Esophagus (tissue), 2 donors: ENCODE results near the gene RAB17. TPM values are rescaled to one million over a fixed set of nuclear protein-coding genes. Genes with fewer than 3 reads are reported as not detected.

Source experiments
- H3K27ac ChIP-seq, 2 donors: one replicate each; pipeline ENCODE4 v1.5.1; 2013; ENCODE audit warnings: low read depth in 2 of 2, mild to moderate bottlenecking in 2 of 2, inconsistent platforms in 1 of 2, low read length in 1 of 2, moderate library complexity in 1 of 2
- H3K27me3 ChIP-seq, 2 donors: one replicate each; pipeline ENCODE4 v1.6.1; 2013; ENCODE audit warnings: low read length in 2 of 2, control low read depth in 1 of 2, mild to moderate bottlenecking in 1 of 2; ENCODE audit not compliant: insufficient read depth in 2 of 2, control insufficient read depth in 1 of 2
- H3K36me3 ChIP-seq, 2 donors: one replicate each; pipeline ENCODE4 v1.6.1; 2013; ENCODE audit warnings: low read length in 1 of 2; ENCODE audit not compliant: control insufficient read depth in 2 of 2, insufficient read depth in 2 of 2
- H3K4me1 ChIP-seq, 2 donors: one replicate each; pipeline ENCODE4 v1.6.1; 2013; ENCODE audit warnings: low read length in 1 of 2; ENCODE audit not compliant: control insufficient read depth in 2 of 2, insufficient read depth in 2 of 2
- H3K4me3 ChIP-seq, 2 donors: one replicate each; pipeline ENCODE4 v1.5.1; 2013; ENCODE audit warnings: low read length in 2 of 2, mild to moderate bottlenecking in 2 of 2, low read depth in 1 of 2, moderate library complexity in 1 of 2
- H3K9me3 ChIP-seq, 2 donors: one replicate each; pipeline ENCODE4 v1.6.1; 2013; ENCODE audit warnings: mild to moderate bottlenecking in 2 of 2, low read depth in 1 of 2, low read length in 1 of 2, moderate library complexity in 1 of 2; ENCODE audit not compliant: control insufficient read depth in 2 of 2, insufficient read depth in 1 of 2
- whole genome bisulfite sequencing, 2 donors: extraction: QIAGEN DNeasy Blood & Tissue Kit; methylation state at CpG; one replicate each; pipeline ENCODE4 v1.1.7; 2013; 5-methylcytosine and 5-hydroxymethylcytosine counted together
- polyA plus RNA-seq, 2 donors: library from polyadenylated mRNA; stranded (reverse); fragments of 200-250 nt; gene quantifications; one replicate each; pipeline ENCODE4 v1.2.3, GENCODE V29; 2013
- donor health status: healthy with polysubstance abuse.
- donor health status: Bipolar disorder and iron deficiency.

The RAB17 gene
- polyA plus RNA-seq, 2 donors, result 7.0 to 10.9 TPM

GRCh38 chr2:237564526-237565131, 25.9 kb downstream of the RAB17 start:
- 79 to 85% methylated on average over 14 of the region's 14 CpGs for WGBS, 2 donors
- H3K27ac ChIP-seq, result no peak overlapping the region
- no peaks in the 10 kb centered on the region for H3K27me3 ChIP-seq
- H3K36me3 ChIP-seq, result no peaks in the 10 kb centered on the region
- no peaks in the 10 kb centered on the region for H3K9me3 ChIP-seq
- H3K4me3 ChIP-seq, result no peak overlapping the region
- H3K4me1 ChIP-seq, result peaks cover under 1% of the 10 kb centered on the region in 2 donors

DNA sequence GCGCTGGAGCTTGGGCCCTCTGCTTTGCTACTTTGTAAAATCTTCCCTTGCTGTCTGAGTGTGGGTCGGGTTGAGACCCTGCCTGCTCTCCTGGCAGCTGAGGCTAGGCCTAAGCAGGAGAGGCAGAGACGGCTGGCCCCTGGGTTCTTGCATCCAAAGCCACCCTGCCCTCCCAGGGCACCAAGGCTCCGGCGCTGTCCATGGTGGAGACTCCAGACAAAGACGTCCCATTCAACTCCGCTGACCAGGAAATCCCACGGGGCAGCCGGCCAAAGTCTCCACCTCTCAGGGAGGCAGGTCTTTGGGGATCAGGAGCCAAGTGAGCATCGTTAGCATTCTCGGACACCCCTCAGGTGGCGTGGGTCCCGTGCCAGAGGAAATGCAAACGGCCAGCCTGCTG, 26.7 kb downstream of the RAB17 start:
- no peaks in the 10 kb centered on the region for H3K9me3 ChIP-seq
- 31 to 44% methylated on average over 14 of the region's 14 CpGs for WGBS, 2 donors

GRCh38 chr2:237561221-237561620, 29.3 kb downstream of the RAB17 start:
- Histone ChIP-seq H3K9me3 (no peaks in the 10 kb centered on the region), H3K4me1 (peaks cover 6 to 11% of the 10 kb centered on the region in 2 donors), H3K4me3 (no peak overlapping the region), H3K27ac (no peak overlapping the region), H3K27me3 (no peaks in the 10 kb centered on the region), H3K36me3 (no peaks in the 10 kb centered on the region)
- 91 to 93% methylated on average over 7 of the region's 7 CpGs for WGBS, 2 donors

More for the DNA sequence above, 26.7 kb downstream of the RAB17 start:
- no peaks in the 10 kb centered on the region for H3K36me3 ChIP-seq
- H3K27me3 ChIP-seq, result no peaks in the 10 kb centered on the region
- peaks cover 6 to 9% of the 10 kb centered on the region in 2 donors for H3K4me1 ChIP-seq
- no peak overlapping the region for H3K4me3 ChIP-seq
- no peak overlapping the region for H3K27ac ChIP-seq

- H3K4me3 ChIP-seq, result no peak overlapping the region
- H3K36me3 ChIP-seq, result no peaks in the 10 kb centered on the region
- no peak overlapping the region for H3K27ac ChIP-seq
- peaks cover 6 to 11% of the 10 kb centered on the region in 2 donors for H3K4me1 ChIP-seq
- WGBS, 2 donors, result 37 to 43% methylated on average over 22 of the region's 22 CpGs
- H3K27me3 ChIP-seq, result no peaks in the 10 kb centered on the region
- H3K9me3 ChIP-seq, result peaks cover 0 to 5% of the 10 kb centered on the region in 2 donors
Measured at GRCh38 chr2:237558961-237559641, 31.4 kb downstream of the RAB17 start.

DNA sequence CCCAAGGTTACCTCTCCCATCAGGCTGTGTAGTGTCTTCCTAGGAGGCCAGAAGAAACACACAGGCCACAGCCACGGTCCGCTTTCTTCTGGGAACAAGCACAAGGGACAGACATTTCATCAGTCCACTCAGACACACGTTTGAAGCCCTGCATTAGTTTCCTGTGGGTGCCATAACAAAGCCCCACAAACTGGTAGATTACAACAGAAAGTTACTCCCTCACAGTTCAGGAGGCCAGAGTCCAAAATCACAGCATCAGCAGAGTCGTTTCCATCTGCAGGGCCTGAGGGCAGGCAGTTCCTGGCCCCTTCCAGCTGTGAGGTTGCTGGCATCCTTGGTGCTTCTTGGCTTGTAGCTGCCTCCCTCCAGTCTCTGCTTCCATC, 32.9 kb downstream of the RAB17 start:
- 50 to 57% methylated on average over 4 of the region's 4 CpGs for WGBS, 2 donors
- Histone ChIP-seq H3K27me3 (no peaks in the 10 kb centered on the region), H3K36me3 (peaks cover 0 to 5% of the 10 kb centered on the region in 2 donors), H3K9me3 (peaks cover 0 to 5% of the 10 kb centered on the region in 2 donors), H3K27ac (peak overlapping the region in 1 of 2 donors; percentile 29), H3K4me1 (peaks cover 6 to 11% of the 10 kb centered on the region in 2 donors), H3K4me3 (no peak overlapping the region)

GRCh38 chr2:237556773-237557632, 33.5 kb downstream of the RAB17 start:
- H3K27me3 ChIP-seq, result no peaks in the 10 kb centered on the region
- peaks cover 0 to 5% of the 10 kb centered on the region in 2 donors for H3K36me3 ChIP-seq

DNA sequence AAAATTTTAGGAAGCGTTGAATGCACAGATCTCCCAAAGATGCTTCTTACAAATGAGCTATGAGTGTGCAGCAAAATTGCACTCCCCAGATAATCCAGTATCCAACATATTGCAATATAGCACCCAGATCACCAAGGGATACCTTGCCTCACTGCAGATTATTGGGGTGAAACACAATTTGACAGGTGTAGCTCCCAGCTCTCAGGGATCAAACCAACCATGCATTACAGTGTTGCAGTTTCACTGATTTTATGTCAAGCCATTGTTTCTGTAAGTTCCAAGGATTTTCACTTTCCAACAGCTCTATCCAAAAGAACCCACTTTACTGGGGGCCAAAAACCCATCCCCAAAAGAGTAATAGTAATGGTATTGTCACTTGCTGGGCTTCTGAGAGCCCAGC, 35.0 kb downstream of the RAB17 start:
- Histone ChIP-seq H3K4me3 (no peak overlapping the region), H3K36me3 (peaks cover 0 to 5% of the 10 kb centered on the region in 2 donors), H3K27me3 (no peaks in the 10 kb centered on the region), H3K9me3 (peaks cover 0 to 5% of the 10 kb centered on the region in 2 donors), H3K27ac (no peak overlapping the region), H3K4me1 (peaks cover 6 to 11% of the 10 kb centered on the region in 2 donors)
- 96 to 100% methylated on average over 1 of the region's 1 CpG for WGBS, 2 donors

More at GRCh38 chr2:237556773-237557632, 33.5 kb downstream of the RAB17 start:
- H3K27ac ChIP-seq, result peak overlapping the region in 1 of 2 donors; percentile 29
- H3K4me3 ChIP-seq, result no peak overlapping the region
- H3K4me1 ChIP-seq, result peaks cover 6 to 11% of the 10 kb centered on the region in 2 donors
- H3K9me3 ChIP-seq, result peaks cover 0 to 5% of the 10 kb centered on the region in 2 donors
- WGBS, 2 donors, result 42 to 52% methylated on average over 11 of the region's 11 CpGs

DNA sequence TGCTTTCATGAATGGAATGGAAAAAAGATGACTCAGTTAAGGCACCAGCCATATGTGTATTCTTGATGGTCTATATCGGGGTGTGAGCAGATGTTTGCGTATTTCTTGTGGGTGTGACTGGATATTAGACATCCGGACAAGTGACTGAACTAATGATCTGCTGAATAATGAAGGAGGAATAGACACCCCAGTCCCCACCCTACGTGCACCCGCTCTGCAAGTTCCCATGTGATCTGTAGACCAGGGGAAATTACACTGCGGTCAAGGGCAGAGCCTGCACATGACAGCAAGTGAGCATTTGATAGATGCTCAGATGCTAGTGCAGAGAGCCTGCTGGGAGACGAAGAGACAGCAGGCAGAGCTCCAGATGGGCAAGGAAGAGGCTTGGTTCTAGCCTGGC, 36.6 kb downstream of the RAB17 start:
- Histone ChIP-seq H3K36me3 (peaks cover 0 to 5% of the 10 kb centered on the region in 2 donors), H3K27ac (no peak overlapping the region), H3K9me3 (peaks cover 0 to 5% of the 10 kb centered on the region in 2 donors), H3K4me3 (no peak overlapping the region), H3K4me1 (peaks cover under 1 to 3% of the 10 kb centered on the region in 2 donors), H3K27me3 (no peaks in the 10 kb centered on the region)
- 81 to 85% methylated on average over 7 of the region's 7 CpGs for WGBS, 2 donors

DNA sequence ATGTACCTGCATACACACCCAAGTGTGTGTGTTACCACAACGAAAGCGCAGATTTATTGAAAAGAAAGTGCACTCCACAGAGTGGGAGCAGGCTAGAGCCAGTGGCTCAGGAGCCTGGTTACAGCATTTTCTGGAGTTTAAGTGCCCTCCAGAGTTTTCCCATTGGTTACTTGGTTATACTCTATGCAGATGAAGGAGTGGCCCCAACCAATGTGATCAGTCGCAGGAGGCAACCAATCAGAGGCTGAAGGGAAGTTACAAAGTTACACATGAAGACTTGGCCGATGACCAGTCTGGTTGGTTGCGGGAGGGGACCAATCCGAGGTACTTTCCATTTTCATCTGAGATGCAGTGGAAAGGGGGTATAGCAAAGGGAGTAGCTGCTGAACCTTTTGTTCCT, 37.6 kb downstream of the RAB17 start:
- Histone ChIP-seq H3K27me3 (no peaks in the 10 kb centered on the region), H3K4me1 (peaks cover 0 to 1% of the 10 kb centered on the region in 2 donors), H3K4me3 (no peak overlapping the region), H3K27ac (no peak overlapping the region), H3K36me3 (peaks cover 0 to 5% of the 10 kb centered on the region in 2 donors), H3K9me3 (peaks cover 0 to 5% of the 10 kb centered on the region in 2 donors)
- WGBS, 2 donors, result 90 to 95% methylated on average over 6 of the region's 6 CpGs
